GM21390 (cell line): ENCODE measurements around the gene PPP1R11.
A peak's percentile ranks its signal among the peaks of the same experiment; 100 is the strongest.
"Not testable (repeated sequence)": the region's sequence is repeated elsewhere in the genome, so short reads cannot be mapped to it uniquely, and the experiment has no call there.

ENCODE experiments used
- ATAC-seq: cut with Tn5 transposase; IDR thresholded peaks from one replicate; pipeline ENCODE4 v1.9.1; 2021; ENCODE audit not compliant: unreplicated experiment

Gene PPP1R11

DNA sequence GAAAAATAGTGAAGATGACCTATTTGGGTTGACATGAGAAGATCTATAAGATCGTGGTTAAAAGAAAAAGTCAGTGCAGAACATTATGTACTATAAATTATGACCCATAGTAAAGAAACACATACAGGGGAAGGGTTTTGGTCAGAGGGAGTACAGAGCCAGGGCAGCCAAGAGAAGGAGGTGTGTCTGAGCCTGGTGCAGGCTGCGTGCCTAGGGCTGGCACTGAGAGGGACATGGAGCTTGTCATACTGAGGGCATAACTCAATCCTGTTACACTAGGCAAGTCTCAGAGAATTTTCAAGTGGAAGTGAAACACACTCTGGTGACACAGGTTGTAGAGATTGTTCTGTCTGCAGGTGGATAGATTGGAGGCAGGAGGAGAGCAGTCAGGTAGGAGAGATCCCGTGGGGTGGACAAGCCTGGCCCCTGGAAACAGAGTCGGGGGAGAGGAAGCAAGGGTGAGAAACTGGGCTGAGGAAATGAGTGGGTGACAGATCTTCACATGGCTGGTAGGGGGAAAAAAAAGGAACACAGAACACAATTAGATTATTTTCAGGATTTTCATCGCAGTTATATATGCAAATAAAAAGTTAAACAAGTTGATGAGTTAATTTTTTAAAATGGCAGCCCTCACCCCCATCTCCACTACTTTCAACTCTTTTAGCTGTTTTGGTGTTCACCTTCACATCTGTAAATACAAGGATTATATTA is 27.1 kb downstream of the PPP1R11 start:
- ATAC-seq, result no peak

- no peak for ATAC-seq
Observed at GRCh38 chr6:30096829-30097228, 29.8 kb downstream of the PPP1R11 start.

- ATAC-seq, result no peak
Observed at GRCh38 chr6:30097902-30098768, 31.1 kb downstream of the PPP1R11 start.

- ATAC-seq, result no peak
Observed at GRCh38 chr6:30100154-30100553, 33.2 kb downstream of the PPP1R11 start.

DNA sequence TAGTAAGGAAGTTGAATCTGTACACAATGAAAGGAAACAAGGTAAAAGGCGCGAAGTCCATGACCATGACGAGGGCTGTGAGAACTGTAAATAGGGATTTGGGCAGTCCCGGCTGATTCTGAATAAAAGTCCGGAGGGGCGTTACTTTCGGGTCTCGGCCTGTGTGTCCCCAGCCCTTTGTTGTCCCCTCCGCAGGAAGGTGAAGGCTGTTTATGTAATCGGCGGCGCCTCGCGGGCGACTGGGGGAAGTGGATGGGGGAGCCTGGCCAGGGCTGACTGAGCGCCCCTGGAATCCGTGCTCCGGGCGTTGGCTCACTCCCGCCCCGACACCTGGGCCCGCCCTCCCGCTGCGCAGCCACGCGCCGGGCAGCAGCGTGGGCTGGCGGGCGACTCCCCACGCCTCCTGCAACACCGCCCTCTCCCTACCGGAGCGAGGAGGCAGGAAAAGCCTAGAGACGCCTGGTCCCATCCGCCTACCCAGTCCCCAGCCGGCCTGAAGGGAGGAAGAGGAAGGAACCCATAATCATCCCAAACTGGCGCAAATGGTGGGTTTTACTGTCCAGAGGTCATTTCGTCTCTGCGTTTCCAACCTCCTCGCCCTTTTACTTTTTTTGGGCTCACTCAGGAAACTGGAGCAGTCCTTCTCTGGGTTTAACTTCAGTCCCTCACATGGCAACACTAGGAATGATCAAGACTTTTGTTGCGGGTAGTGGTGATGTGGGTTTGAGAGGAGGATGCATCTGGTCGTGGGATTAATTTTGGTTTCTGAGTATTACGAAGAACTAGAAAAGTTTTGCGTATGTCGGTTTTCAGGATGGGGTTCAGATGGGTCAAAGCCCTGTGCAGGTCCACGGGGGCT is 33.8 kb downstream of the PPP1R11 start:
- no peak for ATAC-seq

DNA sequence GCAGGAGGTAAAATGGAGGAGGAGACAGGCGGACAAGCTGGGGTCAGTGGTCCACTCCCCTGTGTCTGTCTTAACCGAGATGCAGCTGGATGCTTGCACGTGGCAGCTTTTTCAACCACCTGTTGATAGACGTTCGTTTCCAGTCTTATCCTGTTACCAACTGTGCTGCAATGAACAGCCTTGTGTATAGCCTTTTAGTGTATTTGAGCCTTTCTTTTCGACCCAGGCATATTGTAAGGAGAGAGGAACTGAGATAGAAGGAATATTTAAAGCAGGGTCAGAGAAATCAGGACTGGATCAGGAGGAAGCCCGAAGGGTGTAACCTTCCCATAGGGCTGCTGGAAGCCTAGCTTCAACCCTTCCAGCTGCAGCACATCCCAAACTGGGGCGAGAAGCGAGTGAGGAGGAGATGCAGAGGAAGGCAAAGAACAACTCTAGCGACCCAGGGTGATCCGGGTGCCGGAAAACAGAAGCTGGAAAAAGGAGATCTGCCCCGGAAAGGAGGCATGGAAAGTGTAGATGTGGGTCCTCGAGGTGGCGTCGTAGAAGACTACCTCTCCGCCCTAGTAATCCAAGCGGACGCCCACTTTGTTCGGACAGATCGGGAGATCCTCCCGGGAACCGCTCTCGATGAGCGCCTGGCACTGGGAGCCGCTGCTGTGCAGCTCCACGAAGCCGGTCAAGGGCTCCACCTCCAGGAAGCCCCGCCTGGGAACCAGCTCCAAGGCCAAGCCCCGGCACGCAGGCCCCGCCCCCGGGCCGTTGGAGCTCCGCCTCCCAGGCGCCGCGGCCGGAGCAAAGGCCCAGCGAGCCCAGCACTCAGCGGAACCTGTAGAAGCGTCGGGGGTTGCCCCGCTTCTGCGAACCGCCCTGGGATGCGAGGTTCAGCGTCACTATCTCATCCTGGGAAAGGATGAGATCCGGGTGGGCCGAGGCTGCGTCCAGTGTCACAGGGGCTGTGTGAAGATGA is 34.7 kb downstream of the PPP1R11 start:
- ATAC-seq, result peak; percentile 66

- ATAC-seq, result no peak
Observed at GRCh38 chr6:30102414-30102969, 35.5 kb downstream of the PPP1R11 start.

GRCh38 chr6:30102970-30103871 is 36.2 kb downstream of the PPP1R11 start:
- no peak for ATAC-seq

GRCh38 chr6:30103872-30104179 is 36.8 kb downstream of the PPP1R11 start:
- no peak for ATAC-seq

DNA sequence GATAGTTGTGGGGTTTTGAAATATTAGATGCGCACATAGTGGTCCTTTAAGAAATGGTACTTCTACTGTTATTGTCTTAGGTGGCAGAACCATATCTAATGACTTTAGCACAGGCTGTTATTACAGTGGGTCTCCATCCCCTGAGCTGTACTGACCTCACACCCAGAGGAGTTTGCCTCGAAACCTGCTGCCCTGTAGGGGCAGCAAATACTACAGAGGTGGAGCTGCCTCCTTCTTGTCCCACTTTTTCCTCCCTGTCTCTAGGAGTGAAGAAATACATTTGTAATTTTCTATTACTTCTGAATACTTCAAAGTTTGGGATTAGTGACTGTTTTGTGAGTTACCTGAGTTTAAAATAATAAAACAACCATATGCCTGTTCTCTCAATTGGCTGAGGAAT is 37.7 kb downstream of the PPP1R11 start:
- no peak for ATAC-seq

GRCh38 chr6:30111266-30111856 is 44.4 kb downstream of the PPP1R11 start:
- no peak for ATAC-seq

DNA sequence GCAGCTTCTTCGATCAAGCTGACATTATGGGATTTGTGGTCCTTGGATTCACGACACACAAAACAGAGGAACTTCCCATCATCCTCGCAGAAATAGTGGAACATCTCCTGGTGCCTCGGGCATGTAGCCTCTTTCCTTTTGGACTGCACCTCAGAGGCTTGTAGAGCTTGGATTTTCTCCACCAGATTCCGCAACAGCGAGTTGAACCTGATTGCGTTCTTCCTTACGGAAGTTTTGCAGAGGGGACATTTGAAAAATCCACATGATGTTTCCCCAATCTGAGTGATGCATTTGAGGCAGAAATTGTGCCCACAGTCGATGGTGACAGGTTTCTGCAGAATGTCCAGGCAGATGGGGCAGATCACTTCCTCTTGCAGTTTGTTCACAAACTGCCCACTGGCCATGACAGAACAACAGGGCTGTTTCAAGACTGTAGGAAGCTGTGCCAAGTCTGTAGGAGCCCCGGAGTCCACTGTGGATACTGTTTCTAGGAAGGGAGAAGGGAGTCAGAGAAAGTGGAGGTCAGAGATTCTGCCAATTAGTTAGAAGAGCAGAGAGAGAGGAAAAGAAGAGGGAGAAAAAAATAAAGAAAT is 45.5 kb downstream of the PPP1R11 start:
- ATAC-seq, result no peak

DNA sequence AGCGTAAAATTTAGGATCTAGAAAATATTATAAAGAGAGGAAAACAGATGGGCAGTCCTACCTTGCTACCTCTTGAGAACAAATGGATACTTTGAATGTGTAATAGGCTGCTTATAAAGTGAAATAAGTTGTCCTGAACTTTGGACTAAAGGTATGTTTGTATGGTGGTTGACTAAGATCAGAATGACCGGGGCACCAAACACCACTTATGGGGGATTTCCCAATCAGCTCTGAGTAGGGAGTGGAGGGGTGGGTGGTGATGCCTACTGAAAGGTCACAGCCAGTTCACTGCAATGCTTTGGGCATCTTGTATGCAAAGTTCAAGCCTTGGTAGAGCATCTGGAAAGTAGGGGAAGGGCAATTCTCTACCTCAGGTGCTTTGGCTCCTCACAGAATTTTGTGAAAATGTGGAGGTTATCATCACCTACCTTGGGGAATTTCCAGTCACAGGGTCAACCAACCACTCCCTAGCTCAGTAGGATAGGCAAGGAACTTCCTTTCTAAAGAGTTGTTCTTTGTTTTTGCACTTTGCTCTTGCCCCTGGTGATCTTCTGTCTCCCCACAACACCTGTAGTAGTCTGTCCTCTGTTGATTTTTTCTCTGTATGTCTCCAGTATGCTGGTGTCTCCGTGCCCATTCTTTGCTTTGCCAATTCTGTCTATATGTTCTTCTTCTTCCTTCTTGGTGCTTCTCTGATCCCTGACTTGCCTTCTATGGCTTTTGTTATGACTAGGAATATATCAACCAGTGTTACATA is 46.2 kb downstream of the PPP1R11 start, which contains the start of gene TRIM31:
TSS of gene TRIM31 (minus strand) at position 88 of the 757 bp plus-strand sequence. CDS start 285 bp downstream, outside the sequence.
- ATAC-seq, result peak; percentile 46

DNA sequence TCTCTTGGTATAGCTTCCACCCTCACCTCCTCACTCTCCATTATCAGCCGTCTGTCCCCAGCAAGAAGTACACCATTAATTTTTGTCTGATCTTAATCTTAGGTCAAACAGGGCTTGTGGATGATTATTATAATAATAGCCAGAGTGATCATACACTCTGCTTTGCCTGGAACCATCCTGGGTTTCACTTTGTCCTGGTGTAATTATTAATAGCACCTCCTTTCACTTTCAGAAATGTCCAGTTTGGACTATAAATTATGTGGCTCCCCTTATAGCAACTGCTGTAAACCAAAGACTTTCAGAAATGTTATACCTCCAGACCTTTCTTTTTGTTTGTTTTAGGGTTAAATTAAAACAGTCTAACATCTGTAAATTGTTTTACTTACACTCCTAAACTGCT is 46.8 kb downstream of the PPP1R11 start:
- no peak for ATAC-seq

GRCh38 chr6:30116724-30117123 is 49.7 kb downstream of the PPP1R11 start:
- ATAC-seq, result no peak

DNA sequence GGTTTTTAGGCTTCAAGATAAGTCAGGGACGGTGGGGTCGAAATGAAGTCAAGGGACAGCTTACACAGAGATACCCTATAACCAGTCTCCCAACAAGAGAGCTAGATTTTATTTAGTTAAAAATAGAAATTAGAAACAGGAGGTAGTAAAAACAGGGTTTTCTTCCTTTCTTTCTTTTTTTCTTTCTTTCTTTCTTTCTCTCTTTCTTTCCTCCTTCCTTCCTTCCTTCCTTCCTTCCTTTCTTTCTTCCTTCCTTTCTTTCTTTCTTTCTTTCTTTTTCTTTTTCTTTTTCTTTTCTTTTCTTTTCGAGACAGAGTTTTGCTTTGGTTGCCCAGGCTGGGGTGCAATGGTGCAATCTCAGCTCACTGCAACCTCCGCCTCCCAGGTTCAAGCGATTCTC is 51.7 kb downstream of the PPP1R11 start:
- ATAC-seq, result not testable (repeated sequence)
